ENCODE measurements around the gene JAK3.
"Not testable (repeated sequence)": the region's sequence is repeated elsewhere in the genome, so short reads cannot be mapped to it uniquely, and the experiment has no call there.

Gene JAK3

DNA sequence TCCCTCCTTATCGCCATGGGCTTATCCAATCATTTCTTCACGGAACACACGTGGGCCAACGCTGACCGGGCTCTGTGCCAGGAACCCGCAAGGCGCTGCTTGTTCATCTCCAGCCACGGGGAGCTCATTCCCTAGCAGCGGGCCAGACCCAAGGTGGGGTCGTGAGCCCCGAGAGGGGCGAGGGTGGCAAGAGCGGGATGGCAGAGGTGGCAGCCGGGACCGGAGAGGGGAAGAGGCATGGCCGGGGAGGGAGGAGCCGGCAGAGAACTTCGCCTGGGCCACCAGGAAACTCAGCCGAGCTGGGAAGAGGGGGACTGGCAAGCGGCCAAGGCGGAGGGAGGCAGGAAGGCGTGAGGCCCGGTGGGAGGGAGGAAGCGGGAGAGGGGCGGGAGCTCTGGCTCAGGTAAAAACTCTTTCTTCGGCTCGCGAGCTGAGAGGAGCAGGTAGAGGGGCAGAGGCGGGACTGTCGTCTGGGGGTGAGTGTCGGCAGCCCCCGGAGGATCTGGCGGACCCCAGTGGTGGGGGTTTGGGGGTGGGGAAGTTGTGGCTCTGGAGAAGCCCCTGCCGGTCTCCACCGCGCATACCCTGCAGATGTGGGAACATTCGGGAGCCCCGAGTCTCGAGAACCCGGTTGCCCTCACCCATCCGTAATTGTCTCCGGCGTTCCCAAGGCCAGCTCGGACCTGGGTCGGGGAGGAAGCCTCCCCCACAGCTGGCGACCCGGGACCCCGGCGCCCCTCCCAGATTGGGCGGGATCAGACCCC, 52.9 kb downstream of the JAK3 start, which contains the start of gene B3GNT3:
B3GNT3 (plus strand) TSS at position 408 of the 764 bp plus-strand sequence. CDS start 12,670 bp downstream, outside the sequence.
- TF ChIP-seq, protein P1, sequence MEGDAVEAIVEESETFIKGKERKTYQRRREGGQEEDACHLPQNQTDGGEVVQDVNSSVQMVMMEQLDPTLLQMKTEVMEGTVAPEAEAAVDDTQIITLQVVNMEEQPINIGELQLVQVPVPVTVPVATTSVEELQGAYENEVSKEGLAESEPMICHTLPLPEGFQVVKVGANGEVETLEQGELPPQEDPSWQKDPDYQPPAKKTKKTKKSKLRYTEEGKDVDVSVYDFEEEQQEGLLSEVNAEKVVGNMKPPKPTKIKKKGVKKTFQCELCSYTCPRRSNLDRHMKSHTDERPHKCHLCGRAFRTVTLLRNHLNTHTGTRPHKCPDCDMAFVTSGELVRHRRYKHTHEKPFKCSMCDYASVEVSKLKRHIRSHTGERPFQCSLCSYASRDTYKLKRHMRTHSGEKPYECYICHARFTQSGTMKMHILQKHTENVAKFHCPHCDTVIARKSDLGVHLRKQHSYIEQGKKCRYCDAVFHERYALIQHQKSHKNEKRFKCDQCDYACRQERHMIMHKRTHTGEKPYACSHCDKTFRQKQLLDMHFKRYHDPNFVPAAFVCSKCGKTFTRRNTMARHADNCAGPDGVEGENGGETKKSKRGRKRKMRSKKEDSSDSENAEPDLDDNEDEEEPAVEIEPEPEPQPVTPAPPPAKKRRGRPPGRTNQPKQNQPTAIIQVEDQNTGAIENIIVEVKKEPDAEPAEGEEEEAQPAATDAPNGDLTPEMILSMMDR (IDR thresholded peaks at IDR 0.05; ENCODE audit: low read depth, low read length, missing control alignments) = no peak
- no peak for DNase-seq (ENCODE audit: low read depth)
- H3K4me3 ChIP-seq (ENCODE audit: low read depth, low read length) = no peak within 1 kb of the TSS

DNA sequence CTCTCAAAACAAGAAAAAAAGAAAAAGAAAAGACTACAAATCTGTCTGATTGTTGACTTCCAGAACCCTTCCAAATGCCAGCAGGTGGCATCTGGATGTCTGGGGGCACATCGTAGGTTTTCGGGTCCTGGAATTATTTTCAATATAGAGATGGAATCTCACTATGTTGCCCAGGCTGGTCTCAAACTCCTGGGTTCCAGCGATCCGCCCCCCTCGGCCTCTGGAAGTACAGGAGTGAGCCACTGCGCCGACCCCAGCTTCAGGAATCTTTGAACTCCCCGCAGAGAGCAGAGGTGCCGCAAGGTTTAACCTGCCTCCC, 53.4 kb downstream of the JAK3 start:
- TF ChIP-seq, protein P1 (IDR thresholded peaks at IDR 0.05; ENCODE audit: low read depth, low read length, missing control alignments) = no peak
- no peak overlapping the region for H3K4me3 ChIP-seq (ENCODE audit: low read depth, low read length)
- no peak for DNase-seq (ENCODE audit: low read depth)

DNA sequence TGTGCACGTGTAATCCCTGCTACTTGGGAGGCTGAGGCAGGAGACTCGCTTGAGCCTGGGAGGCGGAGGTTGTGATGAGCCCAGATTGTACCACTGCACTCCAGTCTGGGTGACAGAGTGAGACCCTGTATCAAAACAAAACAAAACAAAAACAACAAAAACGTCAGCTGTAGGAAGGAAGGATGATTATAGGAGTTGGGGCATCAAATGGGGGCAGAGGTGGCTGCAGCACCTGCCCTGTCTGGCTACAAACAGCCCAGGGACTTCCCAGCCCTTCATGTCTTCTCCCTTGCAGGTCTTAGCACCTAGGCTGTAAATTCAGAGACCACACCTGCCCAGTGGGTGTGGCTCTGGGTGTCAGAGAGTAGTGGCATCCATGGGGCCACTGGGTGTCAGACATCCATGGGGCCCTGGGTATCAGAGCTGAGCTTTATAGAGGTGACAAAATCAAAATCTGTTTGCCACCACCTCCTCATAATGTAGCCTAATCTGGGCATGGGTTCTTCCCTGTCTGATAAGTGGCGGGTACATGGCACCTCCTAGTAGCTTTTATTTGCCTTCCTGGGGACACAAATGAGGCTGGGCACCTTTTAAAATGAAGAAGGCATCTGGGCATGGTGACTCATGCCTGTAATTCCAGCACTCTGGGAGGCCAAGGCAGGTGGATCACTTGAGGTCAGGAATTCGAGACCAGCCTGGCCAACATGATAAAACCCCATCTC, 57.6 kb downstream of the JAK3 start:
- TF ChIP-seq, protein P1 (IDR thresholded peaks at IDR 0.05; ENCODE audit: low read depth, low read length, missing control alignments) = no peak
- no peak for DNase-seq (ENCODE audit: low read depth)
- H3K4me3 ChIP-seq (ENCODE audit: low read depth, low read length) = no peak overlapping the region

DNA sequence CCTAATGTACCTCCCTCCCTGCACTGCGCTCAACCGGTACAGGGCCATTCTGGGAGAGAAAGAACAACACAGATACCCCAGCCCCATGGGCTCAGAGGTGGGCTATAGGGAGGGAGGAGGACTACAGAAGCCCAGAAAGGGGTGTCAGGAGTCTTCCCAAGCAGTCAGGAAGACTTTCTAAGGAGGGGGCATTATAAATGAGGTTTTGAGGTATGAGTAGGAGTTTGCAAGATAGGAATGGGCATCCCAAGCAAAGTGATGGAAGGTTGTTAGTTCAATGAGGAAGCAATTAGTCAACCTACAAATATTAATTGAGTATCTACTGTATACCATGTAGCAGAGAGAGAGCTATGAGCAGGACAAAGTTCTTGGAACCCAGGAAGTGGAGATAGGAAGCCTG, 59.1 kb downstream of the JAK3 start:
- H3K4me3 ChIP-seq (ENCODE audit: low read depth, low read length) = no peak overlapping the region
- TF ChIP-seq, protein P1 (IDR thresholded peaks at IDR 0.05; ENCODE audit: low read depth, low read length, missing control alignments) = no peak

DNA sequence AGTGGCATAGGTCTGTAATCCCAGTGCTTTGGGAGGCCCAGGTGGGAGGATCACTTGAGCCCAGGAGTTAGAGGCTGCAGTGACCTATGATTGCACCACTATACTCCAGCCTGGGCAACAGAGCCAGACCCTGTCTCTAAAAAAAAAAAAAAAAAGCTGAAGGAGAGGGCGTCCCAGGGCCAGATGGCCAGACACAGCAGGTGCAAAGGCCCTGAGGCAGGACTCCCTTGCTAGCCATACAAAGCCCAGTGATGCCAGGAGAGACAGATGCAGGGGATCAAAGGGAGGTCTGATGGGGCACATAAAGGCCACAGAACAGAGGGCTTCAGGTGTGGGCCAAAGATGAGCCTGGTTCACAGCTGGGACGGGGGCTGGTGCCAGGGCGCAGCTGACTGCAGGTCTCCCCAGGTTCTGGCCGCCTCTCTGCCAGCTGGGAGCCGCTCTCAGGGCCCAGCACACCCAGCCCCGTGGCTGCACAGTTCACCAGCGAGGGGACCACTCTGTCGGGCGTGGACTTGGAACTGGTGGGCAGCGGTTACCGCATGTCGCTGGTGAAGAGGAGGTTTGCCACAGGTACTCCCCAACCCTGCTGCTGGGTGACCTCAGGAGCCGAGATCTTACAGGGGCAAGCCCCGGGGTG, 60.4 kb downstream of the JAK3 start:
- TF ChIP-seq, protein P1 (IDR thresholded peaks at IDR 0.05; ENCODE audit: low read depth, low read length, missing control alignments) = no peak
- no peak for DNase-seq (ENCODE audit: low read depth)
- no peak overlapping the region for H3K4me3 ChIP-seq (ENCODE audit: low read depth, low read length)

More for the DNA sequence above, 59.1 kb downstream of the JAK3 start:
- no peak for DNase-seq (ENCODE audit: low read depth)

DNA sequence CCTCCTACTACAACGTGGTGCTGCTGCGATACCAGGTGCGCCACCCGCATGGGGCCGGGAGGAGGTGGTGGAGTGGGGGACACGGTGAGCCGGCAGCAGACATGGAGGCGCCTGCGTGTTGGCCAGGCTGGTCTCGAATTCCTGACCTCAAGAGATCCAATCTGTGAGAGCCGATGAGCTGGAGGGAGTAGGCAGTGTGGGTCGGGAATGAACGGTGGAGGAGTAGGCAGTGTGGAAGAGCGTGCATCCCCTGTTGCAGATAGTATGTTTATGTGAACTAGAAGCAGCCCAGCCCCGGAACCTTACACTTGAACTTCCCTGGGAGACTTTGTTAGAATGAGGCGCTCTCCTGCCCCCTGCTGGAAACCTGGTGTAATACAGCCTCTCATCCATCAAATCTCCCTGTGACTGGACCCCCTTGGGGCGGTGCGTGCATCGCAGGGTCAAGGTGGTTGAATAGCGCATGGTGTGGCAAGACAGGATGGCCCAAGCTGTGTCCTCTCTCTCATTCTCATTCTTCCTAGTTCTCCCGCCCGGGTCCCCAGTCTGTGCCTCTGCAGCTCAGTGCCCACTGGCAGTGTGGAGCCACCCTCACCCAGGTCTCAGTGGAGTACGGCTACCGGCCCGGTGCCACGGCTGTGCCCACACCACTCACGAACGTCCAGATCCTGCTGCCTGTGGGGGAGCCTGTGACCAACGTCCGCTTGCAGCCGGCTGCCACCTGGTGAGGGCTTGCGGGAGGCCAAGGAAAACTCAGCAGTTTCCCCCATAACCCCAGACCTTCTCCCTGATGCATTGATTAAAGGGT, 63.4 kb downstream of the JAK3 start:
- DNase-seq (ENCODE audit: low read depth) = peak; percentile 27
- no peak overlapping the region for H3K4me3 ChIP-seq (ENCODE audit: low read depth, low read length)
- TF ChIP-seq, protein P1 (IDR thresholded peaks at IDR 0.05; ENCODE audit: low read depth, low read length, missing control alignments) = peak; percentile 93

DNA sequence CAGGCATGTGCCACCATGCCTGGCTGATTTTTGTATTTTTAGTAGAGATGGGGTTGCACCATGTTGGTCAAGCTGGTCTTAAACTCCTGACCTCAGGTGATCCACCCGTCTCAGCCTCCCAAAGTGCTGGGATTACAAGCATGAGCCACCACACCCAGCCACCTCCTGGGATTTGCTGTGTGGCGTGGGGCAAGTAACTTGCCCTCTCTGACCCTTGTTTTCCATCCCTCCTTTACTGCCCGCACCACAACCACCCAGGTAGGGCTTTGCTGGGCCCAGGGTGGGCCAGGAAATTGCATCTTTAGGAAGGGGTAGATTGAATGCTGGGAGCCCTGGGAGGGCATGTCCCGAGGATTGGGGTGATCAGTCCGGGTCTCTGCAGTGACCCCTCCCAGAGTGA, 64.1 kb downstream of the JAK3 start:
- H3K4me3 ChIP-seq (ENCODE audit: low read depth, low read length); DNase-seq (ENCODE audit: low read depth): not testable (repeated sequence)

Data from GM12864 (cell line).